Measurements from ENCODE around the gene RAB10. TPM values are rescaled to one million over a fixed set of nuclear protein-coding genes. Genes with fewer than 3 reads are reported as not detected.
A peak's percentile ranks its signal among the peaks of the same experiment; 100 is the strongest.

RAB10 gene
- 112 and 113 TPM in 2 replicates for total RNA-seq
- long read RNA-seq, transcript RAB10-201 (6 exons, 3,535 nt) = major isoform, 80 of 96 reads
- long read RNA-seq, partial matches to known transcripts = 13 of 96 reads
- long read RNA-seq, other reads (novel, unspliced or antisense) = 3 of 96 reads

- Mint-ChIP-seq H3K4me1 (peaks cover 26% of the 10 kb centered on the region), H3K27ac (ENCODE audit: unreplicated experiment) (peak within 1 kb of the TSS; percentile 98), H3K4me3 (peak within 1 kb of the TSS; percentile 96), H3K9me3 (no peaks in the 10 kb centered on the region), H3K27me3 (ENCODE audit: low read depth) (no peaks in the 10 kb centered on the region), H3K36me3 (ENCODE audit: low read depth) (no peaks in the 10 kb centered on the region)
- peak; percentile 98 for DNase-seq (ENCODE audit: low read depth, low spot score)
- no peak for TF ChIP-seq CTCF (conservative IDR thresholded peaks at IDR 0.05)
Observed at GRCh38 chr2:26033818-26034636, at the start of gene RAB10. TSS of gene RAB10 (plus strand) at chr2:26034084. CDS start at chr2:26034609, 525 bp downstream.

- Mint-ChIP-seq H3K27ac (ENCODE audit: unreplicated experiment) (no peak overlapping the region), H3K4me3 (no peak overlapping the region), H3K4me1 (peaks cover 4% of the 10 kb centered on the region), H3K36me3 (ENCODE audit: low read depth) (no peaks in the 10 kb centered on the region), H3K27me3 (ENCODE audit: low read depth) (no peaks in the 10 kb centered on the region), H3K9me3 (no peaks in the 10 kb centered on the region)
- no peak for TF ChIP-seq CTCF (conservative IDR thresholded peaks at IDR 0.05)
- no peak for DNase-seq (ENCODE audit: low read depth, low spot score)
Observed at GRCh38 chr2:25988134-25988533, 45.8 kb upstream of the RAB10 start.

GRCh38 chr2:25989154-25989553, 44.7 kb upstream of the RAB10 start:
- Mint-ChIP-seq H3K4me3 (no peak overlapping the region), H3K27me3 (ENCODE audit: low read depth) (no peaks in the 10 kb centered on the region), H3K9me3 (no peaks in the 10 kb centered on the region), H3K4me1 (peaks cover 6% of the 10 kb centered on the region), H3K36me3 (ENCODE audit: low read depth) (no peaks in the 10 kb centered on the region), H3K27ac (ENCODE audit: unreplicated experiment) (no peak overlapping the region)
- no peak for TF ChIP-seq CTCF (conservative IDR thresholded peaks at IDR 0.05)
- DNase-seq (ENCODE audit: low read depth, low spot score) = no peak

- Mint-ChIP-seq H3K4me1 (peaks cover 6% of the 10 kb centered on the region), H3K27ac (ENCODE audit: unreplicated experiment) (no peak overlapping the region), H3K36me3 (ENCODE audit: low read depth) (no peaks in the 10 kb centered on the region), H3K27me3 (ENCODE audit: low read depth) (no peaks in the 10 kb centered on the region), H3K9me3 (no peaks in the 10 kb centered on the region), H3K4me3 (no peak overlapping the region)
- no peak for DNase-seq (ENCODE audit: low read depth, low spot score)
- TF ChIP-seq CTCF (conservative IDR thresholded peaks at IDR 0.05) = no peak
Observed at GRCh38 chr2:25991965-25992364, 41.9 kb upstream of the RAB10 start.

- Mint-ChIP-seq H3K9me3 (no peaks in the 10 kb centered on the region), H3K4me1 (peaks cover 6% of the 10 kb centered on the region), H3K27ac (ENCODE audit: unreplicated experiment) (no peak overlapping the region), H3K36me3 (ENCODE audit: low read depth) (no peaks in the 10 kb centered on the region), H3K4me3 (no peak overlapping the region), H3K27me3 (ENCODE audit: low read depth) (no peaks in the 10 kb centered on the region)
- DNase-seq (ENCODE audit: low read depth, low spot score) = no peak
- TF ChIP-seq CTCF (conservative IDR thresholded peaks at IDR 0.05) = no peak
Observed at GRCh38 chr2:25992556-25992955, 41.3 kb upstream of the RAB10 start.
